RWPE2 (cell line): ENCODE results near the gene ODAM.

Source experiments
- ATAC-seq: fragments of 200-7000 bp; cut with Tn5 transposase; 3 replicates; pipeline ENCODE4 v1.9.1; 2021; ENCODE audit warnings: low read depth
- DNase-seq: peaks from one replicate; pipeline ENCODE4 v3.0.0-alpha.2; 2020; ENCODE audit warnings: low spot score
- H3K27ac ChIP-seq: fragments of 450-650 bp; 2 replicates; pipeline ENCODE4 v1.5.1; 2017; ENCODE audit warnings: mild to moderate bottlenecking; ENCODE audit not compliant: poor library complexity, severe bottlenecking
- H3K27me3 ChIP-seq: fragments of 250-450 bp; sonication (Bioruptor Pico); 2 replicates; pipeline ENCODE4 v1.5.1; 2021; ENCODE audit warnings: mild to moderate bottlenecking, moderate library complexity; ENCODE audit not compliant: insufficient read depth, poor library complexity, severe bottlenecking
- H3K36me3 ChIP-seq: fragments of 250-450 bp; sonication (Bioruptor Pico); 2 replicates; pipeline ENCODE4 v1.5.1; 2020; ENCODE audit warnings: low read depth, mild to moderate bottlenecking, moderate library complexity
- H3K4me1 ChIP-seq: fragments of 250-450 bp; sonication (Bioruptor Pico); 2 replicates; pipeline ENCODE4 v1.5.1; 2021; ENCODE audit warnings: mild to moderate bottlenecking, moderate library complexity; ENCODE audit not compliant: insufficient read depth, poor library complexity, severe bottlenecking
- H3K4me3 ChIP-seq: fragments of 250-450 bp; sonication (Bioruptor Pico); 2 replicates; pipeline ENCODE4 v1.5.1; 2021; ENCODE audit warnings: mild to moderate bottlenecking, moderate library complexity; ENCODE audit not compliant: severe bottlenecking
- H3K9me3 ChIP-seq: fragments of 250-450 bp; sonication (Bioruptor Pico); 2 replicates; pipeline ENCODE4 v1.5.1; 2021; ENCODE audit warnings: mild to moderate bottlenecking, moderate library complexity; ENCODE audit not compliant: severe bottlenecking
- CTCF ChIP-seq: fragments of 450-650 bp; IDR thresholded peaks from one replicate; pipeline ENCODE4 v1.5.1; 2017; ENCODE audit warnings: mild to moderate bottlenecking, moderate library complexity; ENCODE audit not compliant: poor library complexity, severe bottlenecking

The ODAM gene

GRCh38 chr4:70243091-70243490, 47.6 kb downstream of the ODAM start:
- DNase-seq (no peak), ATAC-seq (no peak)
- no peaks in the 10 kb centered on the region for H3K27me3 ChIP-seq
- no peak for TF ChIP-seq CTCF
- H3K27ac ChIP-seq = no peak overlapping the region
- no peak overlapping the region for H3K4me3 ChIP-seq
- H3K4me1 ChIP-seq = no peaks in the 10 kb centered on the region
- no peaks in the 10 kb centered on the region for H3K9me3 ChIP-seq
- no peaks in the 10 kb centered on the region for H3K36me3 ChIP-seq

- H3K27ac ChIP-seq = no peak overlapping the region
- no peaks in the 10 kb centered on the region for H3K4me1 ChIP-seq
- no peaks in the 10 kb centered on the region for H3K27me3 ChIP-seq
- H3K4me3 ChIP-seq = no peak overlapping the region
- no peaks in the 10 kb centered on the region for H3K9me3 ChIP-seq
- no peak for TF ChIP-seq CTCF
- no peak for ATAC-seq
- DNase-seq = no peak
- no peaks in the 10 kb centered on the region for H3K36me3 ChIP-seq
Measured at GRCh38 chr4:70251250-70251944, 55.9 kb downstream of the ODAM start.

- Histone ChIP-seq H3K36me3 (no peaks in the 10 kb centered on the region), H3K27ac (no peak overlapping the region), H3K27me3 (no peaks in the 10 kb centered on the region), H3K9me3 (no peaks in the 10 kb centered on the region), H3K4me1 (no peaks in the 10 kb centered on the region), H3K4me3 (no peak overlapping the region)
- no peak for TF ChIP-seq CTCF
- ATAC-seq (no peak), DNase-seq (no peak)
Measured at GRCh38 chr4:70251945-70252277, 56.4 kb downstream of the ODAM start.
